H1 (cell line): ENCODE data around the gene PDE2A. TPM values are rescaled to one million over a fixed set of nuclear protein-coding genes. Genes with fewer than 3 reads are reported as not detected.

Experiments used
- CTCF ChIA-PET: fragments of 300-600 bp; sonication (Branson Sonifier 250); formaldehyde crosslinking; loops from one replicate; lab custom pipeline; 2021; ENCODE audit not compliant: partially characterized antibody; lab: Charles Lee
- POLR2A ChIA-PET: fragments of 300-600 bp; sonication (Branson Sonifier 250); formaldehyde crosslinking; loops from one replicate; lab custom pipeline; 2021; ENCODE audit warnings: inconsistent platforms; ENCODE audit not compliant: partially characterized antibody; lab: Charles Lee
- DNase-seq, 2 experiments: peaks; one replicate each; pipeline versions ENCODE4 v3.0.0 to v3.0.0-alpha.2; 2010 to 2022; ENCODE audit warnings: low spot score in 2 of 2, low read depth in 1 of 2, mixed read lengths in 1 of 2
- FAIRE-seq: peaks from 2 replicates; lab custom pipeline; 2011; peaks lifted over from hg19 to GRCh38; lab: Jason Lieb, UNC
- H2AFZ ChIP-seq: 2 replicates; pipeline ENCODE4 v1.8.1; 2012; ENCODE audit warnings: low read length, inconsistent platforms
- H2AK5ac ChIP-seq: 2 replicates; pipeline ENCODE4 v1.6.1; 2013; ENCODE audit warnings: low read depth, low read length
- H2BK120ac ChIP-seq: replicated peaks from 2 replicates; pipeline ENCODE3; 2013; ENCODE audit warnings: low read depth, low read length, inconsistent platforms
- H2BK12ac ChIP-seq: 2 replicates; pipeline ENCODE4 v1.6.1; 2013; ENCODE audit warnings: low read depth, low read length
- H2BK15ac ChIP-seq: 2 replicates; pipeline ENCODE4 v1.6.1; 2013; ENCODE audit warnings: low read length
- H2BK20ac ChIP-seq: 2 replicates; pipeline ENCODE4 v1.6.1; 2013; ENCODE audit warnings: low read length
- H2BK5ac ChIP-seq: 2 replicates; pipeline ENCODE4 v1.6.1; 2013; ENCODE audit warnings: low read depth, low read length
- H3K14ac ChIP-seq: 2 replicates; pipeline ENCODE4 v1.6.1; 2013; ENCODE audit warnings: inconsistent platforms; ENCODE audit not compliant: insufficient read length
- H3K18ac ChIP-seq: 2 replicates; pipeline ENCODE4 v1.6.1; 2013; ENCODE audit warnings: low read length; ENCODE audit errors: extremely low read depth
- H3K23ac ChIP-seq: 2 replicates; pipeline ENCODE4 v1.6.1; 2013; ENCODE audit warnings: inconsistent platforms; ENCODE audit not compliant: insufficient read length
- H3K23me2 ChIP-seq: 2 replicates; pipeline ENCODE4 v1.6.1; 2013; ENCODE audit warnings: low read depth, low read length
- H3K27ac ChIP-seq: 2 replicates; pipeline ENCODE4 v1.6.1; 2011; ENCODE audit warnings: low read depth, low read length, inconsistent platforms
- H3K27me3 ChIP-seq, 4 experiments: replicated peaks in 1 of 4; 1 replicate in 1 of 4; 2 replicates in 3 of 4; pipeline versions ENCODE4 v1.6.1 to v1.8.1; 2011 to 2013; ENCODE audit warnings: low read length in 3 of 4, mild to moderate bottlenecking in 3 of 4, inconsistent platforms in 2 of 4, mixed read lengths in 2 of 4, moderate library complexity in 1 of 4; ENCODE audit not compliant: control insufficient read depth in 3 of 4, insufficient read depth in 3 of 4; ENCODE audit errors: extremely low read depth in 1 of 4
- H3K36me3 ChIP-seq, 4 experiments: 2 replicates each; pipeline versions ENCODE4 v1.6.1 to v1.8.1; 2011 to 2013; ENCODE audit warnings: mild to moderate bottlenecking in 4 of 4, low read length in 3 of 4, moderate library complexity in 2 of 4, control low read depth in 1 of 4, inconsistent platforms in 1 of 4; ENCODE audit not compliant: insufficient read depth in 4 of 4, control insufficient read depth in 2 of 4
- H3K4ac ChIP-seq: replicated peaks from 2 replicates; pipeline ENCODE3; 2013; ENCODE audit warnings: low read length, low read depth, mixed read lengths, inconsistent platforms; ENCODE audit not compliant: insufficient read length
- H3K4me1 ChIP-seq, 4 experiments: replicated peaks in 1 of 4; 1 replicate in 1 of 4; 2 replicates in 3 of 4; pipeline versions ENCODE4 v1.6.1 to v1.8.1; 2011 to 2013; ENCODE audit warnings: low read length in 3 of 4, inconsistent platforms in 2 of 4, mixed read lengths in 1 of 4; ENCODE audit not compliant: insufficient read depth in 4 of 4, control insufficient read depth in 3 of 4
- H3K4me2 ChIP-seq, 2 experiments: 2 replicates each; pipeline versions ENCODE4 v1.6.1 to v1.8.1; 2011 to 2013; ENCODE audit warnings: low read depth in 2 of 2, low read length in 2 of 2, control low read depth in 1 of 2, inconsistent platforms in 1 of 2, mild to moderate bottlenecking in 1 of 2; ENCODE audit not compliant: insufficient read depth in 1 of 2
- H3K4me3 ChIP-seq, 4 experiments: fragments of 200-600, 300-600 bp in 1 of 4; sonication (generic), shearing (Covaris generic), sonication (Bioruptor Twin) in 1 of 4; 2 replicates each; pipeline versions ENCODE4 v1.5.1 to v1.8.1; 2011 to 2016; ENCODE audit warnings: low read length in 4 of 4, low read depth in 3 of 4, control low read depth in 2 of 4, inconsistent platforms in 2 of 4, mild to moderate bottlenecking in 2 of 4, mixed read lengths in 1 of 4, moderate library complexity in 1 of 4; ENCODE audit not compliant: insufficient read depth in 2 of 4; ENCODE audit errors: extremely low read depth in 1 of 4
- H3K56ac ChIP-seq: replicated peaks from 2 replicates; pipeline ENCODE3; 2013; ENCODE audit warnings: low read depth, mild to moderate bottlenecking, mixed read lengths, low read length, inconsistent platforms; ENCODE audit not compliant: insufficient read length
- H3K79me1 ChIP-seq: 2 replicates; pipeline ENCODE4 v1.6.1; 2013; ENCODE audit warnings: low read depth, low read length, control low read depth
- H3K79me2 ChIP-seq, 2 experiments: 2 replicates each; pipeline versions ENCODE4 v1.6.1 to v1.8.1; 2012 to 2013; ENCODE audit warnings: low read length in 2 of 2, mild to moderate bottlenecking in 2 of 2, inconsistent platforms in 1 of 2; ENCODE audit not compliant: insufficient read depth in 2 of 2, control insufficient read depth in 1 of 2
- H3K9ac ChIP-seq, 4 experiments: replicated peaks in 1 of 4; 1 replicate in 1 of 4; 2 replicates in 3 of 4; pipeline versions ENCODE4 v1.6.1 to v1.8.1; 2011 to 2013; ENCODE audit warnings: low read depth in 3 of 4, low read length in 3 of 4, control low read depth in 2 of 4, mild to moderate bottlenecking in 2 of 4, moderate library complexity in 2 of 4, inconsistent platforms in 1 of 4; ENCODE audit errors: extremely low read depth in 1 of 4
- H3K9me3 ChIP-seq, 2 experiments: 2 replicates each; pipeline versions ENCODE4 v1.6.1 to v1.8.1; 2012 to 2013; ENCODE audit warnings: mild to moderate bottlenecking in 2 of 2, moderate library complexity in 2 of 2, control low read depth in 1 of 2, inconsistent platforms in 1 of 2, low read depth in 1 of 2, low read length in 1 of 2, mixed read lengths in 1 of 2; ENCODE audit not compliant: insufficient read depth in 2 of 2
- H4K20me1 ChIP-seq, 2 experiments: replicated peaks in 1 of 2; 2 replicates each; pipeline versions ENCODE3 to v1.8.1; 2011 to 2013; ENCODE audit warnings: inconsistent platforms in 2 of 2, low read length in 2 of 2, mild to moderate bottlenecking in 1 of 2; ENCODE audit not compliant: insufficient read depth in 2 of 2, control insufficient read depth in 1 of 2
- H4K5ac ChIP-seq: 2 replicates; pipeline ENCODE4 v1.6.1; 2013; ENCODE audit warnings: low read length, low read depth, mixed read lengths, inconsistent platforms; ENCODE audit not compliant: insufficient read length
- H4K8ac ChIP-seq: 2 replicates; pipeline ENCODE4 v1.8.0; 2013; ENCODE audit warnings: mild to moderate bottlenecking, moderate library complexity, low read length, inconsistent platforms; ENCODE audit not compliant: insufficient read depth; ENCODE audit errors: extremely low read depth
- H4K91ac ChIP-seq: replicated peaks from 2 replicates; pipeline ENCODE3; 2013; ENCODE audit warnings: low read length, mixed read lengths, inconsistent platforms; ENCODE audit not compliant: insufficient read length
- ASH2L ChIP-seq: fragments of 200-600, 300-600 bp; sonication (generic); IDR thresholded peaks from one replicate; pipeline ENCODE4 v1.7.1; 2017; ENCODE audit warnings: low read length
- BACH1 ChIP-seq: IDR thresholded peaks from 2 replicates; pipeline ENCODE4 v1.6.1; 2012; ENCODE audit warnings: low read length, improper control_type of control experiment
- BCL11A ChIP-seq, 2 experiments: IDR thresholded peaks; one replicate each; pipeline ENCODE4 v1.6.1; 2011; ENCODE audit warnings: low read depth in 2 of 2, low read length in 2 of 2, mild to moderate bottlenecking in 2 of 2
- CBX8 ChIP-seq: fragments of 300-800, 300-1000 bp; sonication (generic); IDR thresholded peaks from 2 replicates; pipeline ENCODE4 v1.7.1; 2016; ENCODE audit warnings: low read depth, low read length, borderline replicate concordance
- KDM4A ChIP-seq: IDR thresholded peaks from one replicate; pipeline ENCODE4 v1.7.1; 2012; ENCODE audit warnings: low read depth, mild to moderate bottlenecking, moderate library complexity, low read length, inconsistent platforms; ENCODE audit not compliant: severe bottlenecking
- KDM5A ChIP-seq: fragments of 200-600 bp; IDR thresholded peaks from 2 replicates; pipeline ENCODE4 v1.7.1; 2012; ENCODE audit warnings: mild to moderate bottlenecking, low read length, inconsistent platforms, mixed read lengths
- RBBP5 ChIP-seq: IDR thresholded peaks from 2 replicates; pipeline ENCODE4 v1.7.1; 2012; ENCODE audit warnings: low read depth, mild to moderate bottlenecking, inconsistent platforms, low read length, moderate library complexity, borderline replicate concordance
- SIX5 ChIP-seq: IDR thresholded peaks from 2 replicates; pipeline ENCODE4 v1.6.1; 2011; ENCODE audit warnings: mild to moderate bottlenecking, low read depth, low read length
- TAF7 ChIP-seq: optimal IDR thresholded peaks from 2 replicates; pipeline ENCODE3; 2011; ENCODE audit warnings: low read depth, mild to moderate bottlenecking, inconsistent platforms, low read length, moderate library complexity, borderline replicate concordance
- YY1 ChIP-seq: IDR thresholded peaks from 2 replicates; pipeline ENCODE4 v1.6.1; 2011; ENCODE audit warnings: low read depth, mild to moderate bottlenecking, low read length
- ZNF274 ChIP-seq: IDR thresholded peaks from 2 replicates; pipeline ENCODE4 v1.7.0; 2012; ENCODE audit warnings: low read length, borderline replicate concordance; ENCODE audit errors: extremely low read depth
- WGBS, 2 experiments: shearing (Covaris generic) in 1 of 2; methylation state at CpG; one replicate each; pipeline versions ENCODE4 v1.1.6 to v1.1.7; 2013 to 2015; ENCODE audit warnings: low lambda C conversion rate in 2 of 2, mixed read lengths in 2 of 2, inconsistent platforms in 1 of 2, low coverage in 1 of 2, missing lambda C conversion rate in 1 of 2; ENCODE audit not compliant: insufficient replicate concordance in 2 of 2, insufficient coverage in 1 of 2, insufficient read length in 1 of 2; ENCODE audit errors: extremely low coverage in 1 of 2, missing lambda C conversion rate in 1 of 2; 5-methylcytosine and 5-hydroxymethylcytosine counted together
- polyA plus RNA-seq, 7 experiments: library from polyadenylated mRNA; depleted of rRNA in 3 of 7; stranded (reverse) in 5 of 7; unstranded in 2 of 7; fragments of >200 nt in 5 of 7; fragments of 200-250 nt in 2 of 7; gene quantifications; 1 replicate in 5 of 7; 2 replicates in 1 of 7; 4 replicates in 1 of 7; pipeline versions ENCODE4 v1.2.1 to v1.2.3, GENCODE V29; 2011 to 2013; ENCODE audit warnings: missing spikeins in 2 of 7, mixed read lengths in 2 of 7
- total RNA-seq: library from RNA; stranded (reverse); fragmentation: NEBNext Ultra II Directional; extraction: Animal tissue kit (Norgen Biotek cat#: 25700); gene quantifications from 2 replicates; pipeline ENCODE4 v1.2.1, GENCODE V29; 2021
- TF ChIP-seq, protein P1 (sequence below): IDR thresholded peaks from 2 replicates; pipeline ENCODE4 v1.6.1; 2011; ENCODE audit warnings: low read length, improper control_type of control experiment

Gene PDE2A
- total and polyA plus RNA-seq, 2 of the 8 experiments (the other 6 are each of a cell fraction or from before 2014, with no cell fraction given), result 3.4 to 7.1 TPM

DNA sequence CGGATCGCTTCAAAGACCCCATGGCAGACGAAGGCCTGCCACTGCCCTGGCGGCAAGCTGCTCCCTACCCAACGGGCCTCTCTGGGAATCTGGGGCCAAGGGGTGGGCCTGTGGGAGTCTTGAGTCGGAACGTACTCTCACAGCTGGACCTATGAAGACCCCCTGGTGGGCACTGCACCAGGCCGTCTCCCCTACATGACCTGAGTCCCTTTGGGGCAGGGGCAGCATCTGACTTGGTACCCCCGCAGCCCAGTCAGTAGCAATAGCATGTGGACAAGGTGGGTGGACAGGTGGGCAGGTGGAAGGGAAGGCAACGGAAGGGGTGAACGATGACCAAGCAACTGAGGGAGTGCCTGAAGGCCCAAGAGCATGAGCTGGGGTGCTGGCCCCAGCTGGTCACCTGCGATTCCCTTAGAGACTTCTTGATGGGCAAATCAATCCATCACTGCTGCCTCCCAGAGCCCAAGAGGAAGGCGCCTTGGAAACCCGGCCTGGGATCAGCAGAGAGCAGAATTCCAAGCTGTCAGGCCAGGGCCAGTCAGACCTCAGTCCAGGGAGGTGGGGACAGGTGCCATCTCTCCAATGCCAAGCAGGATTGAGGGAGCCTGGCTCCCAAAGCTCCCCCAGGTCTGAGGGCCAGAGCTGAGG lies 42.7 kb upstream of the PDE2A start:
- FAIRE-seq (no peak), DNase-seq (no peak)
- H3K23me2 ChIP-seq, result no peaks in the 10 kb centered on the region
- no peak overlapping the region for H3K56ac ChIP-seq
- H2AFZ ChIP-seq, result no peak overlapping the region
- no peak overlapping the region for H4K5ac ChIP-seq
- H3K4me1 ChIP-seq, result peaks cover 0 to 16% (median 6%) of the 10 kb centered on the region in 4 experiments; a peak in 6 of 7 replicates
- peaks cover 0 to 16% of the 10 kb centered on the region in 2 experiments; a peak in 1 of 4 replicates for H3K79me2 ChIP-seq
- H3K9me3 ChIP-seq, result no peaks in the 10 kb centered on the region
- no peak overlapping the region for H3K14ac ChIP-seq
- no peak overlapping the region for H3K4ac ChIP-seq
- H3K9ac ChIP-seq, result no peak overlapping the region
- WGBS, 2 experiments, result 94% methylated on average over 9 of the region's 14 CpGs; no CpG with 5 or more reads in 1 of the 2 experiments
- H3K18ac ChIP-seq, result no peak overlapping the region
- H3K79me1 ChIP-seq, result peaks cover 15% of the 10 kb centered on the region; the same call in 1 of the 2 replicates
- H4K8ac ChIP-seq, result no peak overlapping the region
- H2BK12ac ChIP-seq, result no peak overlapping the region
- no peak overlapping the region for H4K91ac ChIP-seq
- H2BK5ac ChIP-seq, result no peak overlapping the region
- no peak overlapping the region for H3K23ac ChIP-seq
- CTCF ChIA-PET, result interaction anchor here (0.9 to 3.1 kb wide), 11 partner anchors 8 to 572 kb away, joined by 3 to 9 read pairs (median 6); partner anchors contain the start of gene STARD10
- peaks cover 6 to 23% of the 10 kb centered on the region in 2 experiments for H4K20me1 ChIP-seq
- no peaks in the 10 kb centered on the region for H3K27me3 ChIP-seq
- no peak overlapping the region for H2BK120ac ChIP-seq
- POLR2A ChIA-PET, result interaction anchor here (1.7 kb wide), 1 partner anchor 10 kb away, joined by 7 read pairs; no protein-coding TSS in a partner anchor
- no peak overlapping the region for H2BK15ac ChIP-seq
- H3K4me2 ChIP-seq, result no peak overlapping the region
- H3K4me3 ChIP-seq, result no peak overlapping the region
- H2BK20ac ChIP-seq, result no peak overlapping the region
- no peak overlapping the region for H3K27ac ChIP-seq
- no peak overlapping the region for H2AK5ac ChIP-seq
- no peaks in the 10 kb centered on the region for H3K36me3 ChIP-seq
- TF ChIP-seq KDM5A (no peak), ZNF274 (no peak), BACH1 (no peak), ASH2L (no peak), SIX5 (no peak), BCL11A (IDR thresholded peaks at IDR 0.05; ENCODE audit: low read depth in 2 of 2, low read length in 2 of 2) (no peak), TAF7 (no peak), YY1 (no peak), KDM4A (no peak), RBBP5 (no peak), CBX8 (no peak)
- TF ChIP-seq, protein P1, sequence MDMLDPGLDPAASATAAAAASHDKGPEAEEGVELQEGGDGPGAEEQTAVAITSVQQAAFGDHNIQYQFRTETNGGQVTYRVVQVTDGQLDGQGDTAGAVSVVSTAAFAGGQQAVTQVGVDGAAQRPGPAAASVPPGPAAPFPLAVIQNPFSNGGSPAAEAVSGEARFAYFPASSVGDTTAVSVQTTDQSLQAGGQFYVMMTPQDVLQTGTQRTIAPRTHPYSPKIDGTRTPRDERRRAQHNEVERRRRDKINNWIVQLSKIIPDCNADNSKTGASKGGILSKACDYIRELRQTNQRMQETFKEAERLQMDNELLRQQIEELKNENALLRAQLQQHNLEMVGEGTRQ, result no peak
